ENCODE results near the gene ZNF548. TPM values are rescaled to one million over a fixed set of nuclear protein-coding genes. Genes with fewer than 3 reads are reported as not detected.

The ZNF548 gene
- polyA plus RNA-seq, 1 donor (not counting 4 experiments of a cell fraction or from before 2014, with no cell fraction given) = 11.4 TPM

GRCh38 chr19:57348136-57348535, 41.5 kb upstream of the ZNF548 start:
- Histone ChIP-seq H2AFZ (ENCODE audit: control insufficient read depth, low read length) (no peak overlapping the region), H3K36me3 (ENCODE audit: control insufficient read depth in 2 of 2, extremely low read depth in 1 of 2, insufficient read depth in 2 of 2, low read length in 2 of 2) (peaks cover 0 to under 1% of the 10 kb centered on the region in 2 experiments), H3K4me3 (ENCODE audit: control insufficient read depth in 2 of 3, extremely low read depth in 1 of 3, insufficient read depth in 2 of 3, low read depth in 1 of 3, low read length in 3 of 3) (no peak overlapping the region), H3K27me3 (ENCODE audit: control insufficient read depth, extremely low read depth, insufficient read depth, low read length) (no peaks in the 10 kb centered on the region), H3K9me3 (ENCODE audit: control insufficient read depth, low read depth, low read length) (no peaks in the 10 kb centered on the region), H3K4me1 (ENCODE audit: control insufficient read depth, extremely low read depth, insufficient read depth, low read length) (peaks cover 13% of the 10 kb centered on the region), H3K27ac (ENCODE audit: control insufficient read depth, insufficient read depth, low read length) (no peak overlapping the region), H3K4me2 (ENCODE audit: control insufficient read depth, extremely low read depth, insufficient read depth, low read depth, low read length) (no peak overlapping the region), H3K9me1 (ENCODE audit: control insufficient read depth, extremely low read depth, insufficient read depth, low read length) (no peaks in the 10 kb centered on the region), H3K79me2 (ENCODE audit: control insufficient read depth, insufficient read depth, low read length) (peaks cover 21% of the 10 kb centered on the region), H3K9ac (ENCODE audit: control insufficient read depth, extremely low read depth, insufficient read depth, low read length) (no peak overlapping the region), H4K20me1 (ENCODE audit: control insufficient read depth, extremely low read depth, insufficient read depth, low read length) (no peaks in the 10 kb centered on the region)
- no peak for TF ChIP-seq CTCF (optimal IDR thresholded peaks at IDR 0.05 in 1 of 3, IDR thresholded peaks at IDR 0.05 in 1 of 3, conservative IDR thresholded peaks at IDR 0.05 in 1 of 3; ENCODE audit: extremely low read depth in 1 of 3, insufficient read depth in 2 of 3, low read length in 3 of 3)
- no peak for TF ChIP-seq EZH2 (IDR thresholded peaks at IDR 0.05; ENCODE audit: low read length)
- DNase-seq (ENCODE audit: low read depth, low spot score) (no peak), FAIRE-seq (no peak)
- dilution Hi-C loops (cut with MboI; ENCODE audit: extremely low pct_ligation_motif_present, low sequenced_read_pairs) = no loop called here

- Histone ChIP-seq H3K79me2 (ENCODE audit: control insufficient read depth, insufficient read depth, low read length) (peaks cover 36% of the 10 kb centered on the region), H3K9me1 (ENCODE audit: control insufficient read depth, extremely low read depth, insufficient read depth, low read length) (no peaks in the 10 kb centered on the region), H3K27ac (ENCODE audit: control insufficient read depth, insufficient read depth, low read length) (peak within 1 kb of the TSS; percentile 74), H4K20me1 (ENCODE audit: control insufficient read depth, extremely low read depth, insufficient read depth, low read length) (no peaks in the 10 kb centered on the region), H3K9me3 (ENCODE audit: control insufficient read depth, low read depth, low read length) (no peaks in the 10 kb centered on the region), H3K4me1 (ENCODE audit: control insufficient read depth, extremely low read depth, insufficient read depth, low read length) (peaks cover 13% of the 10 kb centered on the region), H3K4me2 (ENCODE audit: control insufficient read depth, extremely low read depth, insufficient read depth, low read depth, low read length) (peak within 1 kb of the TSS; percentile 96), H3K9ac (ENCODE audit: control insufficient read depth, extremely low read depth, insufficient read depth, low read length) (peak within 1 kb of the TSS; percentile 85), H3K4me3 (ENCODE audit: control insufficient read depth in 2 of 3, extremely low read depth in 1 of 3, insufficient read depth in 2 of 3, low read depth in 1 of 3, low read length in 3 of 3) (peak within 1 kb of the TSS; percentile 63 to 86 (median 72)), H3K36me3 (ENCODE audit: control insufficient read depth in 2 of 2, extremely low read depth in 1 of 2, insufficient read depth in 2 of 2, low read length in 2 of 2) (peaks cover under 1 to 14% of the 10 kb centered on the region in 2 experiments), H3K27me3 (ENCODE audit: control insufficient read depth, extremely low read depth, insufficient read depth, low read length) (no peaks in the 10 kb centered on the region), H2AFZ (ENCODE audit: control insufficient read depth, low read length) (peak within 1 kb of the TSS; percentile 99)
- peak; percentile 59 for DNase-seq (ENCODE audit: low read depth, low spot score)
- no peak for TF ChIP-seq EZH2 (IDR thresholded peaks at IDR 0.05; ENCODE audit: low read length)
- TF ChIP-seq CTCF (optimal IDR thresholded peaks at IDR 0.05 in 1 of 3, IDR thresholded peaks at IDR 0.05 in 1 of 3, conservative IDR thresholded peaks at IDR 0.05 in 1 of 3; ENCODE audit: extremely low read depth in 1 of 3, insufficient read depth in 2 of 3, low read length in 3 of 3) = no peak
- dilution Hi-C loops (cut with MboI; ENCODE audit: extremely low pct_ligation_motif_present, low sequenced_read_pairs) = no loop called here
- peak; percentile 92 for FAIRE-seq
These were observed 38.5 kb upstream of the ZNF548 start, which contains the start of gene ZNF304 for GRCh38 chr19:57350877-57351805. ZNF304 (plus strand) TSS chr19:57351271; CDS start chr19:57351665, 394 bp downstream.
